OCI-LY1 (cell line): ENCODE data around the gene SMAD7.

Experiments used
- H2AFZ ChIP-seq: fragments of 200-600 bp; sonication (generic), shearing (Covaris generic); 2 replicates; pipeline ENCODE4 v1.6.0; 2014; ENCODE audit warnings: antibody characterized with exemption, mild to moderate bottlenecking, low read length
- H3F3A ChIP-seq: fragments of 200-600 bp; sonication (generic), shearing (Covaris generic); 2 replicates; pipeline ENCODE4 v1.6.0; 2014; ENCODE audit warnings: mild to moderate bottlenecking, antibody characterized with exemption, low read length, moderate library complexity; ENCODE audit not compliant: insufficient read depth
- H3K27ac ChIP-seq: fragments of 200-600 bp; sonication (generic); 2 replicates; pipeline ENCODE4 v1.5.1; 2014; ENCODE audit warnings: low read length, mixed run types, mild to moderate bottlenecking, low read depth; ENCODE audit not compliant: poor library complexity, severe bottlenecking
- H3K27me3 ChIP-seq: fragments of 200-600 bp; sonication (generic); 2 replicates; pipeline ENCODE4 v1.6.0; 2014; ENCODE audit warnings: antibody characterized with exemption, mild to moderate bottlenecking, low read length, moderate library complexity; ENCODE audit not compliant: insufficient read depth
- H3K36me3 ChIP-seq: fragments of 200-600 bp; sonication (generic); 2 replicates; pipeline ENCODE4 v1.6.1; 2014; ENCODE audit warnings: mild to moderate bottlenecking, antibody characterized with exemption, low read length, moderate library complexity, mixed read lengths; ENCODE audit not compliant: insufficient read depth
- H3K4me1 ChIP-seq: fragments of 200-600 bp; sonication (generic); 2 replicates; pipeline ENCODE4 v1.5.1; 2014; ENCODE audit warnings: mild to moderate bottlenecking, low read length, moderate library complexity; ENCODE audit not compliant: insufficient read depth, severe bottlenecking
- H3K4me2 ChIP-seq: fragments of 200-600 bp; sonication (generic), shearing (Covaris generic); 2 replicates; pipeline ENCODE4 v1.6.1; 2014; ENCODE audit warnings: low read length
- H3K4me3 ChIP-seq: fragments of 200-600 bp; sonication (generic); 2 replicates; pipeline ENCODE4 v1.5.1; 2014; ENCODE audit warnings: low read length, low read depth, mild to moderate bottlenecking, mixed read lengths; ENCODE audit not compliant: poor library complexity, severe bottlenecking
- H3K79me2 ChIP-seq: fragments of 200-600 bp; shearing (Covaris generic); 2 replicates; pipeline ENCODE4 v1.6.1; 2016; ENCODE audit warnings: mixed run types, low read length, mixed read lengths; ENCODE audit not compliant: insufficient read depth
- H3K9ac ChIP-seq: fragments of 200-600 bp; sonication (generic), shearing (Covaris generic); 2 replicates; pipeline ENCODE4 v1.6.1; 2014; ENCODE audit warnings: mild to moderate bottlenecking, low read length, mixed read lengths
- H3K9me2 ChIP-seq: fragments of 200-600 bp; sonication (generic), shearing (Covaris generic); 2 replicates; pipeline ENCODE4 v1.6.1; 2014; ENCODE audit warnings: low read depth, mild to moderate bottlenecking, low read length, mixed read lengths
- H3K9me3 ChIP-seq: fragments of 200-600 bp; shearing (Covaris generic); 2 replicates; pipeline ENCODE4 v1.6.1; 2014; ENCODE audit warnings: low read length, mixed read lengths
- H4K20me1 ChIP-seq: fragments of 200-600 bp; sonication (generic), shearing (Covaris generic); 2 replicates; pipeline ENCODE4 v1.6.0; 2016; ENCODE audit warnings: mild to moderate bottlenecking, low read length; ENCODE audit not compliant: insufficient read depth
- CTCF ChIP-seq: fragments of 200-600 bp; sonication (generic), shearing (Covaris generic); IDR thresholded peaks from 2 replicates; pipeline ENCODE4 v1.5.1; 2017; ENCODE audit warnings: mild to moderate bottlenecking, antibody characterized with exemption, low read length, moderate library complexity, mixed read lengths
- EZH2 ChIP-seq: fragments of 200-600 bp; sonication (generic), shearing (Covaris generic); IDR thresholded peaks from 2 replicates; pipeline ENCODE4 v1.8.0; 2017; ENCODE audit warnings: borderline replicate concordance, mixed run types, mild to moderate bottlenecking, antibody characterized with exemption, low read length, moderate library complexity, mixed read lengths

The SMAD7 gene

GRCh38 chr18:48878471-48878870 lies 72.3 kb downstream of the SMAD7 start:
- no peaks in the 10 kb centered on the region for H3K4me1 ChIP-seq
- no peaks in the 10 kb centered on the region for H3F3A ChIP-seq
- H3K79me2 ChIP-seq = no peaks in the 10 kb centered on the region
- TF ChIP-seq EZH2 (no peak), CTCF (no peak)
- no peaks in the 10 kb centered on the region for H3K9me3 ChIP-seq
- no peak overlapping the region for H3K27ac ChIP-seq
- H3K36me3 ChIP-seq = no peaks in the 10 kb centered on the region
- no peak overlapping the region for H3K4me2 ChIP-seq
- no peak overlapping the region for H3K9ac ChIP-seq
- H3K4me3 ChIP-seq = no peak overlapping the region
- no peak overlapping the region for H2AFZ ChIP-seq
- H3K9me2 ChIP-seq = no peaks in the 10 kb centered on the region
- H4K20me1 ChIP-seq = no peaks in the 10 kb centered on the region
- peaks cover 13% of the 10 kb centered on the region; the same call in 1 of the 2 replicates for H3K27me3 ChIP-seq

GRCh38 chr18:48877941-48878340 lies 72.8 kb downstream of the SMAD7 start:
- no peaks in the 10 kb centered on the region for H3K79me2 ChIP-seq
- H3K4me1 ChIP-seq = no peaks in the 10 kb centered on the region
- H3K9ac ChIP-seq = no peak overlapping the region
- H3K9me2 ChIP-seq = no peaks in the 10 kb centered on the region
- no peaks in the 10 kb centered on the region for H3F3A ChIP-seq
- H3K4me2 ChIP-seq = no peak overlapping the region
- H3K4me3 ChIP-seq = no peak overlapping the region
- H2AFZ ChIP-seq = no peak overlapping the region
- H4K20me1 ChIP-seq = no peaks in the 10 kb centered on the region
- no peaks in the 10 kb centered on the region for H3K9me3 ChIP-seq
- TF ChIP-seq CTCF = no peak
- H3K36me3 ChIP-seq = no peaks in the 10 kb centered on the region
- peaks cover 13% of the 10 kb centered on the region; the same call in 1 of the 2 replicates for H3K27me3 ChIP-seq
- H3K27ac ChIP-seq = no peak overlapping the region

GRCh38 chr18:48876590-48876989 lies 74.2 kb downstream of the SMAD7 start:
- H4K20me1 ChIP-seq = no peaks in the 10 kb centered on the region
- H3K4me2 ChIP-seq = no peak overlapping the region
- TF ChIP-seq CTCF = no peak
- H3K27me3 ChIP-seq = peaks cover 17% of the 10 kb centered on the region; the same call in 1 of the 2 replicates
- no peaks in the 10 kb centered on the region for H3K4me1 ChIP-seq
- no peak overlapping the region for H3K9ac ChIP-seq
- H3K9me2 ChIP-seq = no peaks in the 10 kb centered on the region
- no peaks in the 10 kb centered on the region for H3K9me3 ChIP-seq
- no peak overlapping the region for H3K4me3 ChIP-seq
- H3F3A ChIP-seq = no peaks in the 10 kb centered on the region
- H3K79me2 ChIP-seq = no peaks in the 10 kb centered on the region
- no peak overlapping the region for H2AFZ ChIP-seq
- H3K27ac ChIP-seq = no peak overlapping the region
- no peaks in the 10 kb centered on the region for H3K36me3 ChIP-seq
